Measurements from ENCODE around the gene MAN2B1.
"Not testable (repeated sequence)": the region's sequence is repeated elsewhere in the genome, so short reads cannot be mapped to it uniquely, and the experiment has no call there.

The MAN2B1 gene

GRCh38 chr19:12652219-12652618, 14.3 kb downstream of the MAN2B1 start:
- H3K27me3 ChIP-seq (ENCODE audit: control insufficient read depth, insufficient read depth, low read length), result no peaks in the 10 kb centered on the region
- no peak overlapping the region for H3K4me3 ChIP-seq (ENCODE audit: low read length)
- H3K4me1 ChIP-seq (ENCODE audit: control insufficient read depth, insufficient read depth, low read length), result peaks cover 7% of the 10 kb centered on the region
- peaks cover 18% of the 10 kb centered on the region for H3K36me3 ChIP-seq (ENCODE audit: insufficient read depth, low read length)
- H3K9me3 ChIP-seq (replicated peaks; ENCODE audit: low read length), result no peaks in the 10 kb centered on the region
- H3K9ac ChIP-seq (ENCODE audit: low read depth, low read length), result no peak overlapping the region
- no peak overlapping the region for H3K4me2 ChIP-seq (ENCODE audit: low read length)

DNA sequence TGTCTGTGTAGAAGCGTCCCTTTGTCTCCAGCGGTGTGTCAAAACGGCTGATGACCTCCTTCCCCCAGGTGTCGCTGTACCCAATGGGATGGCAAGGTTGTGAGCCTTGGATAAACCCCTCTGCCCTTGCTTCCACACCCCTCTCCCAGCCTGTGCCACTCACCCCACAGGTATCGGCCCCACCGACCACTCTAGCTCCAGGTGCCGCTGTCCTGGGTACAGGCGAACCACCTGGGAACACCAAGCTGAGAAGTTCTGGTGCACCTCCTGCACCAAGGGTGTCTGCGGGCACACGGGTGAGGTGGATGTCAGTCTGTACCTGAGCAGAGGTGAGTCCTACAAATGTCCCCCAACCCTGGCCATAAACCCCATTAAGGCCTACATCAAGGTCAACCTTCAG, 16.6 kb downstream of the MAN2B1 start:
- Histone ChIP-seq H3K4me1 (ENCODE audit: control insufficient read depth, insufficient read depth, low read length) (peaks cover 7% of the 10 kb centered on the region), H3K4me2 (ENCODE audit: low read length) (no peak overlapping the region), H3K9ac (ENCODE audit: low read depth, low read length) (no peak overlapping the region), H3K36me3 (ENCODE audit: insufficient read depth, low read length) (peaks cover 3% of the 10 kb centered on the region), H3K4me3 (ENCODE audit: low read length) (no peak overlapping the region), H3K9me3 (replicated peaks; ENCODE audit: low read length) (no peaks in the 10 kb centered on the region), H3K27me3 (ENCODE audit: control insufficient read depth, insufficient read depth, low read length) (no peaks in the 10 kb centered on the region)

DNA sequence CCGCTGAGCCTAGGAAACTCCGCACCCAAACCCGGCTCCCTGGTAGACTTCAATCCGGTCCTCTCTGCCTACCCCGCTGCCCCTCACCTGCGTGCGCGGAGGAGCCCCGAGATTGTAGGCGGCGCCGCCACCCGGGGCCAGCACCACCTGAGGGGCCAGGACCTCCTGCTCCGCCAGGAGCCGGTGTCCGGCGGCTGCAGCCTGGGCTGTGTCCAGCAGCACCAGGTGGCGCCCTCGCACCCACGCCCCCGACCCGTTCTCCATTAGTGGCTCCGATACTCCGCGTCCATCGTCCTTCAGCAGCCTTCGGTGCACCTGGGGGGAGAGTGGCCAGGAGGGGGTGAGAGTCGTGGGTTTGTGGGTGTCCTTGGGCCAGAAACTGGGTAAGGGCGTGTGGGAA, 18.5 kb downstream of the MAN2B1 start:
- Histone ChIP-seq H3K4me3 (ENCODE audit: low read length) (peak overlapping the region; percentile 16), H3K27me3 (ENCODE audit: control insufficient read depth, insufficient read depth, low read length) (no peaks in the 10 kb centered on the region), H3K9me3 (replicated peaks; ENCODE audit: low read length) (no peaks in the 10 kb centered on the region), H3K4me2 (ENCODE audit: low read length) (peak overlapping the region; percentile 35), H3K36me3 (ENCODE audit: insufficient read depth, low read length) (no peaks in the 10 kb centered on the region), H3K4me1 (ENCODE audit: control insufficient read depth, insufficient read depth, low read length) (peaks cover 7% of the 10 kb centered on the region), H3K9ac (ENCODE audit: low read depth, low read length) (no peak overlapping the region)

DNA sequence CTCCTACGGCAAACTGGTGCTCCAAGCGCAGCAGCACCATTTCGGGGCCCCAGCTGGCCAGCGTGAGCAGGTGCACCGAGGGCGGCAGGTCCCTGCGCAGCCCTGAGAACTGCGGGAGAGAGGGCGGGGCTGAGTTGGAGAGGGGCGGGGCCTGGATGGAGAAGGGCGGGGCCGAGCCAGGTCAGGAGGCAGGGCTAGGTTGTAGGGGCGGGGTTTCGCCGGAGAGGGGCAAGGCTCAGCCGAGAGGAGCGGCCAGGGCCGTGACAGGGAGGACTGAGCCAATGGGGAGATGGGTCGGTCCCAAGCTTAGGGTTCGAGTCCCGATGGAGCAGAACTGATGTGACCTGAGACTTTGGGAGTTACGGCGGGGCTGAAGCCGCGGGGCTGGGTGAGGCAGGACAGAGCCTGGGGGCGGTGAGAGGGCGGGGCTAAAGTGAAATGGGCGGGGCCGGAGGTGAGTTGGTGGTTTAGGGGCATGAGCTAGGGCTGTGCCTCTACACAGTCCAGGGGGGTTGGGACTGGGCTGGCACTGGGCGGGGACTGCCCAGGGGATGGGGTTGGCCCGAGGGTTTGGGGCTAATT, 19.0 kb downstream of the MAN2B1 start:
- Histone ChIP-seq H3K4me2 (ENCODE audit: low read length) (peak overlapping the region; percentile 35), H3K9me3 (replicated peaks; ENCODE audit: low read length) (no peaks in the 10 kb centered on the region), H3K9ac (ENCODE audit: low read depth, low read length) (no peak overlapping the region), H3K27me3 (ENCODE audit: control insufficient read depth, insufficient read depth, low read length) (no peaks in the 10 kb centered on the region), H3K4me3 (ENCODE audit: low read length) (peak overlapping the region; percentile 16), H3K4me1 (ENCODE audit: control insufficient read depth, insufficient read depth, low read length) (peaks cover 7% of the 10 kb centered on the region), H3K36me3 (ENCODE audit: insufficient read depth, low read length) (no peaks in the 10 kb centered on the region)

GRCh38 chr19:12647047-12647446, 19.5 kb downstream of the MAN2B1 start:
- H3K27me3 ChIP-seq (ENCODE audit: control insufficient read depth, insufficient read depth, low read length), result no peaks in the 10 kb centered on the region
- no peak overlapping the region for H3K4me2 ChIP-seq (ENCODE audit: low read length)
- H3K9me3 ChIP-seq (replicated peaks; ENCODE audit: low read length), result no peaks in the 10 kb centered on the region
- H3K36me3 ChIP-seq (ENCODE audit: insufficient read depth, low read length), result no peaks in the 10 kb centered on the region
- no peak overlapping the region for H3K4me3 ChIP-seq (ENCODE audit: low read length)
- peaks cover 7% of the 10 kb centered on the region for H3K4me1 ChIP-seq (ENCODE audit: control insufficient read depth, insufficient read depth, low read length)
- no peak overlapping the region for H3K9ac ChIP-seq (ENCODE audit: low read depth, low read length)

DNA sequence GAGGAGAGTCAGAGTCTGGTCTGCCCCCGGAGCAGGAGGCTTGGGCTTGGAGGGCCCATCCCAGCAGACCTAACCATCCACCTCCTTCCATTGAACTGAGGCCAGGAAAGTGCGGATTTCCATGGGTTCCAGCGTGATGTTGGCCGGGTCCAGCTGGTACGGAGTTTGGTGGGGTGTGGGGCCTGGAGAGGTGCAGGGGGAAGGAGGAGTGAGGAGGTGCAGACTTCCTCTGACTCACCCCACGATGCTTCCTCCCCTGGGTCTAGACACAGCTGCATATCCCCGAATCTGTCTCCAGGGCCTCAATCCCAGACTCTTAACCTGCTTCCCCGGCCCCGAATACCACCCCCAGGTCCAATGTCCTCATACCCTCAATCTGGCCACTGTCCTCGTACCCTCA, 20.0 kb downstream of the MAN2B1 start:
- Histone ChIP-seq H3K4me1 (ENCODE audit: control insufficient read depth, insufficient read depth, low read length) (peaks cover 7% of the 10 kb centered on the region), H3K4me3 (ENCODE audit: low read length) (no peak overlapping the region), H3K36me3 (ENCODE audit: insufficient read depth, low read length) (no peaks in the 10 kb centered on the region), H3K4me2 (ENCODE audit: low read length) (no peak overlapping the region), H3K9ac (ENCODE audit: low read depth, low read length) (no peak overlapping the region), H3K27me3 (ENCODE audit: control insufficient read depth, insufficient read depth, low read length) (no peaks in the 10 kb centered on the region), H3K9me3 (replicated peaks; ENCODE audit: low read length) (no peaks in the 10 kb centered on the region)

- not testable (repeated sequence) for H3K36me3 ChIP-seq (ENCODE audit: insufficient read depth, low read length); H3K27me3 ChIP-seq (ENCODE audit: control insufficient read depth, insufficient read depth, low read length); H3K4me3 ChIP-seq (ENCODE audit: low read length); H3K4me2 ChIP-seq (ENCODE audit: low read length); H3K9ac ChIP-seq (ENCODE audit: low read depth, low read length); H3K9me3 ChIP-seq (replicated peaks; ENCODE audit: low read length)
- H3K4me1 ChIP-seq (ENCODE audit: control insufficient read depth, insufficient read depth, low read length), result peaks cover 13% of the 10 kb centered on the region
Measured at GRCh38 chr19:12643716-12644115, 22.8 kb downstream of the MAN2B1 start.

- no peak overlapping the region for H3K4me2 ChIP-seq (ENCODE audit: low read length)
- H3K36me3 ChIP-seq (ENCODE audit: insufficient read depth, low read length), result no peaks in the 10 kb centered on the region
- H3K4me1 ChIP-seq (ENCODE audit: control insufficient read depth, insufficient read depth, low read length), result peaks cover 6% of the 10 kb centered on the region
- H3K27me3 ChIP-seq (ENCODE audit: control insufficient read depth, insufficient read depth, low read length), result no peaks in the 10 kb centered on the region
- H3K9me3 ChIP-seq (replicated peaks; ENCODE audit: low read length), result no peaks in the 10 kb centered on the region
- H3K4me3 ChIP-seq (ENCODE audit: low read length), result no peak overlapping the region
- no peak overlapping the region for H3K9ac ChIP-seq (ENCODE audit: low read depth, low read length)
Measured at GRCh38 chr19:12642506-12642905, 24.0 kb downstream of the MAN2B1 start.

DNA sequence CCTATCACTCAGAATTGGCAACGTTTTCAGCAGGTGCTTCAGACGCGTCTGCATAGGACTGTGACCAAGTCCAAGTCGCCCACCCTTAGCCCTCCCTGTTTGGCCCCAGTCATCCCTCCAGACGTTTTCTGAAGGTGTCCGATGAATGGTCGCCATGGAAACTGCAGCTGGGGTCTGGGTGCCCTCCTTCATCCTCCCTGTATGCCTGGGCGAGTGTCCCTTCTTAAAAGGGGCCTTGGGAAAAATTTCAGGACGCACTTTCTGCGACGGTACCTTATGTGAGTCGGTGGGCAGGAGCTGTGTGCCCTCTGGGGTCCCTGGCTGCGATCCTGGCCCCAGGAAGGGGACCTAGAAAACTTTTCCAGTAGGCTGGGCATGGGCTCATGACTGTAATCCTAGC, 25.1 kb downstream of the MAN2B1 start:
- H3K4me2 ChIP-seq (ENCODE audit: low read length), result no peak overlapping the region
- no peaks in the 10 kb centered on the region for H3K9me3 ChIP-seq (replicated peaks; ENCODE audit: low read length)
- H3K4me3 ChIP-seq (ENCODE audit: low read length), result no peak overlapping the region

GRCh38 chr19:12639901-12640613, 26.5 kb downstream of the MAN2B1 start:
- peak overlapping the region; percentile 60 for H3K4me3 ChIP-seq (ENCODE audit: low read length)
- H3K9me3 ChIP-seq (replicated peaks; ENCODE audit: low read length), result no peaks in the 10 kb centered on the region

More for the DNA sequence above, 25.1 kb downstream of the MAN2B1 start:
- H3K27me3 ChIP-seq (ENCODE audit: control insufficient read depth, insufficient read depth, low read length), result no peaks in the 10 kb centered on the region
- no peaks in the 10 kb centered on the region for H3K36me3 ChIP-seq (ENCODE audit: insufficient read depth, low read length)
- H3K4me1 ChIP-seq (ENCODE audit: control insufficient read depth, insufficient read depth, low read length), result peaks cover 6% of the 10 kb centered on the region
- no peak overlapping the region for H3K9ac ChIP-seq (ENCODE audit: low read depth, low read length)

DNA sequence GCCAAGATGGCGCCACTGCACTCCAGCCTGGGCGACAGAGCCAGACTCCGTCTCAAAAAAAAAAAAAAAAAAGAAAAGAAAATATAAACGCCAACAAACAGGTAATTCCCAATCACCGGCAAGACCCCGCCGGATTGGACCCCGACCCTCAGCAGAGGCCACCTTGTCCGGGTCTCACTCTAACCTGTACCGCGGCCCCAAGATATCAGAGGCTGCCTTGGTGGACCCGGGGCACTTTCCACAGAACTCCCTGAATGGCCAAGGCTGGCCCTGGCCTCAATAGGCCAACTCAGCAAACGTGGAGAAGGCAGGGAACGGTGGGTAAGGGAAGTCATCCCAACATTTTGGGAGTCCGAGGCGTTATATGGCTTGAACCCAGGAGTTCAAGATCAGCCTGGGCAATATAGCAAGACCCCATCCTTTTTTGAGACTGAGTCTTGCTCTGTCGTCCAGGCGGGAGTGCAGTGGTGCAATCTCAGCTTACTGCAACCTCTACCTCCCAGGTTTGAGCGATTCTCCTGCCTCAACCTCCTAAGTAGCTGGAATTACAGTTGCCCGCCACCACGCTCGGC, 27.8 kb downstream of the MAN2B1 start:
- Histone ChIP-seq H3K9ac (ENCODE audit: low read depth, low read length) (no peak overlapping the region), H3K4me2 (ENCODE audit: low read length) (no peak overlapping the region), H3K27me3 (ENCODE audit: control insufficient read depth, insufficient read depth, low read length) (no peaks in the 10 kb centered on the region), H3K4me1 (ENCODE audit: control insufficient read depth, insufficient read depth, low read length) (peaks cover 6% of the 10 kb centered on the region), H3K9me3 (replicated peaks; ENCODE audit: low read length) (no peaks in the 10 kb centered on the region), H3K4me3 (ENCODE audit: low read length) (no peak overlapping the region), H3K36me3 (ENCODE audit: insufficient read depth, low read length) (no peaks in the 10 kb centered on the region)

More at GRCh38 chr19:12639901-12640613, 26.5 kb downstream of the MAN2B1 start:
- Histone ChIP-seq H3K36me3 (ENCODE audit: insufficient read depth, low read length) (no peaks in the 10 kb centered on the region), H3K4me2 (ENCODE audit: low read length) (peak overlapping the region; percentile 83), H3K4me1 (ENCODE audit: control insufficient read depth, insufficient read depth, low read length) (peaks cover 6% of the 10 kb centered on the region), H3K9ac (ENCODE audit: low read depth, low read length) (peak overlapping the region; percentile 34), H3K27me3 (ENCODE audit: control insufficient read depth, insufficient read depth, low read length) (no peaks in the 10 kb centered on the region)

- Histone ChIP-seq H3K27me3 (ENCODE audit: control insufficient read depth, insufficient read depth, low read length) (no peaks in the 10 kb centered on the region), H3K36me3 (ENCODE audit: insufficient read depth, low read length) (peaks cover 6% of the 10 kb centered on the region), H3K4me2 (ENCODE audit: low read length) (no peak overlapping the region), H3K9me3 (replicated peaks; ENCODE audit: low read length) (no peaks in the 10 kb centered on the region), H3K9ac (ENCODE audit: low read depth, low read length) (no peak overlapping the region), H3K4me3 (ENCODE audit: low read length) (no peak overlapping the region), H3K4me1 (ENCODE audit: control insufficient read depth, insufficient read depth, low read length) (peaks cover 6% of the 10 kb centered on the region)
Measured at GRCh38 chr19:12636631-12637030, 29.9 kb downstream of the MAN2B1 start.
